Natural killer cell (primary cell): Measurements from ENCODE around the gene NLN. TPM values are rescaled to one million over a fixed set of nuclear protein-coding genes. Genes with fewer than 3 reads are reported as not detected.

ENCODE experiments used
- ATAC-seq, 3 donors: fragments of 150-1000 bp in 2 of 3; fragments of 200-7000 bp in 1 of 3; cut with Tn5 transposase; 1 replicate in 1 of 3; 2 replicates in 2 of 3; pipeline ENCODE4 v1.10.0; 2021; ENCODE audit warnings: mild to moderate bottlenecking in 2 of 3, moderate library complexity in 2 of 3
- DNase-seq, 2 donors: peaks; one replicate each; pipeline versions ENCODE4 v3.0.0 to v3.0.0-alpha.2; 2013 to 2021; ENCODE audit warnings: mixed read lengths in 1 of 2
- H3K27ac ChIP-seq: one replicate; pipeline ENCODE4 v1.5.1; 2013; ENCODE audit warnings: mild to moderate bottlenecking, low read length
- H3K27me3 ChIP-seq: one replicate; pipeline ENCODE4 v1.6.1; 2013; ENCODE audit warnings: low read length; ENCODE audit not compliant: control insufficient read depth, insufficient read depth
- H3K36me3 ChIP-seq: one replicate; pipeline ENCODE4 v1.6.1; 2013; ENCODE audit warnings: low read length; ENCODE audit not compliant: control insufficient read depth, insufficient read depth
- H3K4me1 ChIP-seq: one replicate; pipeline ENCODE4 v1.6.1; 2013; ENCODE audit warnings: low read length; ENCODE audit not compliant: control insufficient read depth, insufficient read depth
- H3K4me3 ChIP-seq: one replicate; pipeline ENCODE4 v1.5.1; 2013; ENCODE audit warnings: low read length
- H3K9me3 ChIP-seq: one replicate; pipeline ENCODE4 v1.6.1; 2013; ENCODE audit warnings: low read length; ENCODE audit not compliant: control insufficient read depth, insufficient read depth
- H3K27ac Mint-ChIP-seq, 2 donors: one replicate each; pipeline ENCODE4 v1.8.0; 2022; ENCODE audit warnings: mild to moderate bottlenecking in 2 of 2, mixed read lengths in 2 of 2, moderate library complexity in 1 of 2
- H3K27me3 Mint-ChIP-seq, 2 donors: one replicate each; pipeline ENCODE4 v1.8.0; 2022; ENCODE audit warnings: low read depth in 2 of 2, mixed read lengths in 2 of 2
- H3K36me3 Mint-ChIP-seq: one replicate; pipeline ENCODE4 v1.8.0; 2022; ENCODE audit warnings: mixed read lengths
- H3K4me1 Mint-ChIP-seq, 2 donors: one replicate each; pipeline ENCODE4 v1.8.0; 2022; ENCODE audit warnings: mixed read lengths in 2 of 2
- H3K4me3 Mint-ChIP-seq: one replicate; pipeline ENCODE4 v1.8.0; 2022; ENCODE audit warnings: mild to moderate bottlenecking, moderate library complexity, mixed read lengths
- H3K9me3 Mint-ChIP-seq, 2 donors: one replicate each; pipeline ENCODE4 v1.8.0; 2022; ENCODE audit warnings: mixed read lengths in 2 of 2
- CTCF ChIP-seq: fragments of 200-600 bp; IDR thresholded peaks from one replicate; pipeline ENCODE4 v1.8.0; 2022; ENCODE audit warnings: antibody characterized with exemption
- WGBS: methylation state at CpG from one replicate; pipeline ENCODE4 v1.1.7; 2013; ENCODE audit warnings: missing lambda C conversion rate; ENCODE audit not compliant: insufficient coverage; 5-methylcytosine and 5-hydroxymethylcytosine counted together
- intact Hi-C: fragments of 100-400 bp; cut with micrococcal nuclease; formaldehyde crosslinking; loops from one replicate; pipeline ENCODE4 v1.14.2; 2022
- total RNA-seq, 4 donors: library from RNA; stranded (reverse); fragments of 120-200 nt in 1 of 4; gene quantifications; one replicate each; pipeline versions ENCODE4 v1.2.3 to v1.2.4, GENCODE V29; 2013 to 2022

The NLN gene
- total RNA-seq, 3 donors from 2014 or later (not counting 1 experiment from before 2014, with no cell fraction given) = 0.86 to 2.0 (median 1.3) TPM

GRCh38 chr5:65695896-65696295, 26.1 kb upstream of the NLN start:
- Mint-ChIP-seq H3K9me3 (no peaks in the 10 kb centered on the region), H3K36me3 (peaks cover 9% of the 10 kb centered on the region), H3K27me3 (no peaks in the 10 kb centered on the region), H3K4me1 (no peaks in the 10 kb centered on the region), H3K27ac (no peak overlapping the region), H3K4me3 (no peak overlapping the region)
- no peaks in the 10 kb centered on the region for H3K9me3 ChIP-seq
- no peaks in the 10 kb centered on the region for H3K27me3 ChIP-seq
- intact Hi-C loops = no loop called here
- DNase-seq (no peak), ATAC-seq (no peak)
- H3K27ac ChIP-seq = no peak overlapping the region
- no peaks in the 10 kb centered on the region for H3K4me1 ChIP-seq
- no peak overlapping the region for H3K4me3 ChIP-seq
- TF ChIP-seq CTCF = no peak
- peaks cover 17% of the 10 kb centered on the region for H3K36me3 ChIP-seq
- 93% methylated on average over 4 of the region's 4 CpGs for WGBS

GRCh38 chr5:65696892-65697291, 25.1 kb upstream of the NLN start:
- no peak for TF ChIP-seq CTCF
- H3K4me3 Mint-ChIP-seq = no peak overlapping the region
- no peaks in the 10 kb centered on the region for H3K4me1 ChIP-seq
- H3K4me3 ChIP-seq = no peak overlapping the region
- H3K36me3 Mint-ChIP-seq = peaks cover 9% of the 10 kb centered on the region
- intact Hi-C loops = no loop called here
- H3K36me3 ChIP-seq = peaks cover 14% of the 10 kb centered on the region
- H3K9me3 ChIP-seq = no peaks in the 10 kb centered on the region
- no peaks in the 10 kb centered on the region for H3K27me3 Mint-ChIP-seq
- DNase-seq = no peak
- no peak for ATAC-seq
- H3K27ac ChIP-seq = no peak overlapping the region
- H3K4me1 Mint-ChIP-seq = no peaks in the 10 kb centered on the region
- H3K27me3 ChIP-seq = no peaks in the 10 kb centered on the region
- H3K27ac Mint-ChIP-seq = no peak overlapping the region
- no peaks in the 10 kb centered on the region for H3K9me3 Mint-ChIP-seq

- WGBS = 82% methylated on average over 2 of the region's 4 CpGs
- no peaks in the 10 kb centered on the region for H3K27me3 Mint-ChIP-seq
- no peaks in the 10 kb centered on the region for H3K4me1 Mint-ChIP-seq
- peaks cover 9% of the 10 kb centered on the region for H3K36me3 Mint-ChIP-seq
- no peak for ATAC-seq
- no peak overlapping the region for H3K27ac Mint-ChIP-seq
- H3K9me3 Mint-ChIP-seq = no peaks in the 10 kb centered on the region
- Histone ChIP-seq H3K27ac (no peak overlapping the region), H3K27me3 (no peaks in the 10 kb centered on the region), H3K4me1 (no peaks in the 10 kb centered on the region), H3K4me3 (no peak overlapping the region), H3K9me3 (no peaks in the 10 kb centered on the region), H3K36me3 (peaks cover 16% of the 10 kb centered on the region)
- H3K4me3 Mint-ChIP-seq = no peak overlapping the region
- DNase-seq = no peak
- no peak for TF ChIP-seq CTCF
- intact Hi-C loops = no loop called here
Observed at GRCh38 chr5:65699338-65699737, 22.7 kb upstream of the NLN start.

GRCh38 chr5:65702036-65702435, 20.0 kb upstream of the NLN start:
- Mint-ChIP-seq H3K4me3 (no peak overlapping the region), H3K27ac (no peak overlapping the region), H3K9me3 (no peaks in the 10 kb centered on the region), H3K36me3 (peaks cover 9% of the 10 kb centered on the region), H3K27me3 (no peaks in the 10 kb centered on the region), H3K4me1 (no peaks in the 10 kb centered on the region)
- TF ChIP-seq CTCF = no peak
- Histone ChIP-seq H3K27me3 (no peaks in the 10 kb centered on the region), H3K36me3 (peaks cover 5% of the 10 kb centered on the region), H3K27ac (no peak overlapping the region), H3K4me1 (no peaks in the 10 kb centered on the region), H3K9me3 (no peaks in the 10 kb centered on the region), H3K4me3 (no peak overlapping the region)
- ATAC-seq (no peak), DNase-seq (no peak)
- 100% methylated on average over 2 of the region's 3 CpGs for WGBS
- intact Hi-C loops = no loop called here
